Right kidney (tissue), 1 donor: ENCODE data around the gene WRAP53.
A peak's percentile ranks its signal among the peaks of the same experiment; 100 is the strongest.

Source experiments
- DNase-seq: peaks from one replicate; pipeline ENCODE4 v3.0.0-alpha.2; 2016

WRAP53 gene

DNA sequence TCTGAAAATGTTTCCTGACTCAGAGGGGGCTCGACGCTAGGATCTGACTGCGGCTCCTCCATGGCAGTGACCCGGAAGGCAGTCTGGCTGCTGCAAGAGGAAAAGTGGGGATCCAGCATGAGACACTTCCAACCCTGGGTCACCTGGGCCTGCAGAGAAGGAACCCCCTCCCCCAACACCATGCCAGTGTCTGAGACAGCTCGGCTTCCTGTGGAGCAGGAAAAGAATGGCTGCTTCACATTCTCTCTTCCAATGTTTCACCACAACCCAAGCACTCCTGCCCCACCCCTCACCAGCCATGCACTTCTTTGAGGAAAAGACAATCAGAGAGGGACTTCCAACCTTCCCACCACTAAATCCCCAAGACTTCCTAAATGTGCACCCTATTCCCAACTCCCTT lies 11.7 kb upstream of the WRAP53 start:
- DNase-seq: no peak

GRCh38 chr17:7677388-7678067 lies 10.7 kb upstream of the WRAP53 start:
- DNase-seq: no peak

- DNase-seq: peak; percentile 23
Observed at GRCh38 chr17:7684851-7685532, 3.3 kb upstream of the WRAP53 start.

GRCh38 chr17:7685533-7686221 lies 2.6 kb upstream of the WRAP53 start:
- DNase-seq: no peak

DNA sequence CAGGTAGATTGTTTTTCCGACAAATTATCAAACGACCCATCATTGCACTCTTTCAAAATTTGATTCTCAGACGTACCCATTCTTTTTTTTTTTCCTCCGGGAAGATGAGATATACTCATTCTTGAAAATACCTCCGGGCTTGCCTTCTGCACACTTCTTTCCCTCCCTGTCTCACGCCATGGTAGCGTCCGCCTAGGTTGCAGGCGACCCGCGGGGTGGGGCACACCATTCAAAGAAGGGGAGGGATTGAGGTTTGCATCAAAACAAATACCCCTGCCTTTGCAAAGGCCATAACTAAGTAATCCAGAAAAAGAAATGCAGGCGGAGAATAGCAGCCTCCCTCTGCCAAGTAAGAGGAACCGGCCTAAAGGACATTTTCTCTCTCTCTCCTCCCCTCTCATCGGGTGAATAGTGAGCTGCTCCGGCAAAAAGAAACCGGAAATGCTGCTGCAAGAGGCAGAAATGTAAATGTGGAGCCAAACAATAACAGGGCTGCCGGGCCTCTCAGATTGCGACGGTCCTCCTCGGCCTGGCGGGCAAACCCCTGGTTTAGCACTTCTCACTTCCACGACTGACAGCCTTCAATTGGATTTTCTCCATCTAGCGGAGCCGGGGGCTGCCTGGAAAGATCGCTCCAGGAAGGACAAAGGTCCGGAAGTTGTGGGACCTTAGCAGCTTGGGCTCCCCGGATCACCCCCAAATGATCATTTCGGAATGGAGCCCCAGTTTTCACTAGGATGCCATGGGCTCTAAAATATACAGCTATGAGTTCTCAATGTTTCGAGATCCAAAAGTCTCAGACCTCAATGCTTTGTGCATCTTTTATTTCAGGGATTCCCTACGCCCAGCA lies 1.8 kb upstream of the WRAP53 start:
- peak; percentile 100 for DNase-seq

- DNase-seq: peak; percentile 84
Observed at GRCh38 chr17:7687072-7687907, 987 bp upstream of the WRAP53 start, which contains the start of gene TP53. Gene TP53, minus strand, starts transcription at chr17:7687490. Its CDS starts 10,896 bp downstream, at chr17:7676594.

DNA sequence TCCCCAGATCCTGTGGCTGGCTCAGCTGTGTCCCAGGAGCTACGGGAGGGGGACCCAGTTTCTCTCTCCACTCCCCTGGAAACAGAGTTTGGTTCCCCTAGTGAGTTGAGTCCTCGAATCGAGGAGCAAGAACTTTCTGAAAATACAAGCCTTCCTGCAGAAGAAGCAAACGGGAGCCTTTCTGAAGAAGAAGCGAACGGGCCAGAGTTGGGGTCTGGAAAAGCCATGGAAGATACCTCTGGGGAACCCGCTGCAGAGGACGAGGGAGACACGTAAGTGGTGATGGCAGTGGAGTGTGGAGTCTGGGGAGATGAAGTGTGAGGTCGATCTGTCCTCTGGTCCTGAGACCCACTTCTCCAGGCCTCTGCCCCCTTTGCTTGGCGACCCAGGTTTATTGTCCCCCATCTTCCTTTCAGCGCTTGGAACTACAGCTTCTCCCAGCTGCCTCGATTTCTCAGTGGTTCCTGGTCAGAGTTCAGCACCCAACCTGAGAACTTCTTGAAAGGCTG lies 585 bp downstream of the WRAP53 start:
- no peak for DNase-seq

DNA sequence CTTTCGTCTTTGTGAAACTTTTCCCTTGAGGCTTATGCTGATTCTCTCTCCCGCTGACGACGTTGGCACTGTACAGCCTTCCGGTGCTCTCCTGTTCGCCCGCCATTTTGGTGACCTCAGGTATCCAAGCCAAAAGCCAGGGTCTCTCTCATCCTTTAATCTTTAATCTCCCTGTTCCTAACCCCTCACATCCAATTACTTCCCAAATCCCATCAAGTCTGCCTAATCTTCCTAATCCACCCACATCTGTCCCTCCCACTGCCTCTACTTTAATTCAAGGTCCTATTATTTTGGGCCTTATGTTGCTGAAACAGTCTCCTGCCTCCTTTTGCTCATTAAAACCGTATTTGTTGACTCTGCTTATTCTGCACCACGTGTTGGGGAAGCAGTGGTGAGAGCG lies 7.3 kb downstream of the WRAP53 start:
- DNase-seq: no peak

DNA sequence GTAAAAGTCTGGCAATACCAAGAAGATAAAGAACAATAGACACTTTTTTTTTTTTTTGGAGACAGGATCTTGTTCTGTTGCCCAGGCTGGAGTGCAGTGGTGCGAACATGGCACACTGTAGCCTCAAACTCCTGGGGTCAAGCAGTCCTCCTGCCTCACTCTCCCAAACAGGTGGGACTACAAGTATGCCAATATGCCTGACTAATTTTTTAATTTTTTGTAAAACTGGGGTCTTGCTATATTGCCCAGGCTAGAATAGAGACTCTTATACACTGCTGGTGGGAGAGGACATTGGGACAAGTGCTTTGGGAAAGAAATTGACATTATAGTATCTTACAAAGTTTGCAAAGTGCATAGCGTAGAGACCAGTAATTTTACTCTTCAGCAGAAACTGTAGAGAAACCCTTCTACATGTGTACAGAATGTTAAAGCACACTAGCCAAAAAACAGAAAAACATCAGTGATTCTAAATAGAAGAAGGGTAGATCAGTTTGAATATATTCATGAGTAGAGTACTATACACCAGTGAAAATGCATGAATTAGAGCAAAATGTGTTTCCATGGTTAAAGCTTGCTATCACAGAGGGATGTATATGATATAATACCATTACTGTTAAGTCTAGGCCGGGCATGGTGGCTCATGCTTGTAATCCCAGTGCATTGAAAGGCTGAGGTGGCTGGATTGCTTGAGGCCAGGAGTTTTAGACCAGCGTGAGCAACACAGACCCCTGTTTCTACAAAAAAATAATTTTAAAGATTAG lies 9.7 kb downstream of the WRAP53 start:
- DNase-seq: no peak

DNA sequence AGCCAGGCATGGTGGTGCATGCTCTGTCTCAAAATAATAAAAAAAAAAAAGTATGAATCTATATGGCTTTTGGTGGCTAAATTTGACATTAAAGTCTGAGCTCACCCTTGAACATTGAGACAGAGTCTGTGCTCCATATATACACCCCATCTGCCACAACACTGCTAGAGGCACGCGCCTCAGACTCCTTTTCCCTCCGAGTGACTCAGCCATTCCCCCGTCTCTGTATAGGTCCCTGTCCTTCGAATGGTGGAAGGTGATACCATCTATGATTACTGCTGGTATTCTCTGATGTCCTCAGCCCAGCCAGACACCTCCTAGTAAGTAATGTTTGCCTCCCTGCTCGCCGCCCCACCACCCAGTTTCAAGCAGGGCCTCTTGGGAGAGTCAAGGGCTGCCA lies 12.2 kb downstream of the WRAP53 start:
- DNase-seq: no peak

DNA sequence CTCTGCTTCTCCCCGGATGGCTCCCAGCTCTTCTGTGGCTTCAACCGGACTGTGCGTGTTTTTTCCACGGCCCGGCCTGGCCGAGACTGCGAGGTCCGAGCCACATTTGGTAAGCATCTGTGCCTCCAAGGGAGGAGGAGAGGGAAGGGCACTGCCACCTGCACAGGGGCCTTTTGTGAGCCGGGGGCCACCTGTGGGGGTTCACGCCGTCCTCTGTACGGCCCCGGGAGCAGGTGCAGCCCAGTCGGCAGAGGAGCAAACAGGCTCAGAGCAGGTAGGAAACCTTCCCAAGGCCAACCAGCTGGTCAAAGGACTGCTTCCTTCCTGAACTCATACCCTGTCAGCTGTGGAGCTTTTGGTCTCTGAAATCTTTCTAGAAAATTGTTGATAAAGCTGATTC lies 13.4 kb downstream of the WRAP53 start:
- no peak for DNase-seq

DNA sequence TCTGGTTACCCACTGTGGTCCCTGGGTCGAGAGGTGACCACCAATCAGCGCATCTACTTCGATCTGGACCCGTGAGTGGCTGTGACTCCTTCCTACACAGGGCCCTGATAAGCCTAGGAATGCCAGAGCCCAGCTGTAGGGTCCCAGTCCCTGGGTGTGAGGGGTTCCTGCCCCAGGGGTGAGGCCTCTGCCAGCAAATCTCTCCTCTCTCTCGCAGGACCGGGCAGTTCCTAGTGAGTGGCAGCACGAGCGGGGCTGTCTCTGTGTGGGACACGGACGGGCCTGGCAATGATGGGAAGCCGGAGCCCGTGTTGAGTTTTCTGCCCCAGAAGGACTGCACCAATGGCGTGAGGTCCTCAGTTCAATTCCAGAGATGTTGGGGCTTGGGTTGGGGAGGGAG lies 14.5 kb downstream of the WRAP53 start:
- DNase-seq: no peak

GRCh38 chr17:7703584-7704479 lies 15.6 kb downstream of the WRAP53 start:
- peak; percentile 67 for DNase-seq

- DNase-seq: peak; percentile 61
Observed at GRCh38 chr17:7704601-7705268, 16.5 kb downstream of the WRAP53 start, which contains the start of gene EFNB3. Gene EFNB3, plus strand, starts transcription at chr17:7705202. Its CDS starts 397 bp downstream, at chr17:7705599.

- DNase-seq: peak; percentile 40
Observed at GRCh38 chr17:7705269-7706255, 17.3 kb downstream of the WRAP53 start.

GRCh38 chr17:7706631-7707354 lies 18.5 kb downstream of the WRAP53 start:
- DNase-seq: no peak

- no peak for DNase-seq
Observed at GRCh38 chr17:7707446-7707845, 19.2 kb downstream of the WRAP53 start.
